HepG2 (cell line): ENCODE measurements around the gene HS3ST5.

Experiments used
- ATF7-NPFF ChIP-seq: sonication (generic); formaldehyde crosslinking; IDR thresholded peaks from 2 replicates; pipeline ENCODE4 v1.8.1; 2023; ENCODE audit warnings: mild to moderate bottlenecking, low read depth, missing genetic modification reagents, moderate library complexity
- CHD2 ChIP-seq: IDR thresholded peaks from 2 replicates; pipeline ENCODE4 v1.6.1; 2011; ENCODE audit warnings: low read depth, low read length, improper control_type of control experiment
- JUND ChIP-seq: sonication (generic); formaldehyde crosslinking; IDR thresholded peaks from 2 replicates; pipeline ENCODE4 v1.8.0; 2022; ENCODE audit warnings: mild to moderate bottlenecking, missing genetic modification reagents
- POLR2AphosphoS5 ChIP-seq: IDR thresholded peaks from 2 replicates; pipeline ENCODE4 v1.6.1; 2012; ENCODE audit warnings: low read depth, low read length
- ZNF274 ChIP-seq: sonication (generic); formaldehyde crosslinking; IDR thresholded peaks from 2 replicates; pipeline ENCODE4 v1.5.1; 2020; ENCODE audit warnings: mild to moderate bottlenecking, missing genetic modification reagents
- ZNF780A ChIP-seq: sonication (generic); formaldehyde crosslinking; IDR thresholded peaks from 2 replicates; pipeline ENCODE4 v1.8.0; 2022; ENCODE audit warnings: mild to moderate bottlenecking, missing genetic modification reagents, moderate library complexity
- ZSCAN12 ChIP-seq: sonication (generic); formaldehyde crosslinking; IDR thresholded peaks from 2 replicates; pipeline ENCODE4 v1.9.0; 2021; ENCODE audit warnings: mild to moderate bottlenecking, missing genetic modification reagents
- TF ChIP-seq, protein P1 (sequence below): sonication (generic); formaldehyde crosslinking; IDR thresholded peaks from 2 replicates; pipeline ENCODE4 v1.5.0; 2020; ENCODE audit warnings: mild to moderate bottlenecking, missing genetic modification reagents, moderate library complexity

DNA sequence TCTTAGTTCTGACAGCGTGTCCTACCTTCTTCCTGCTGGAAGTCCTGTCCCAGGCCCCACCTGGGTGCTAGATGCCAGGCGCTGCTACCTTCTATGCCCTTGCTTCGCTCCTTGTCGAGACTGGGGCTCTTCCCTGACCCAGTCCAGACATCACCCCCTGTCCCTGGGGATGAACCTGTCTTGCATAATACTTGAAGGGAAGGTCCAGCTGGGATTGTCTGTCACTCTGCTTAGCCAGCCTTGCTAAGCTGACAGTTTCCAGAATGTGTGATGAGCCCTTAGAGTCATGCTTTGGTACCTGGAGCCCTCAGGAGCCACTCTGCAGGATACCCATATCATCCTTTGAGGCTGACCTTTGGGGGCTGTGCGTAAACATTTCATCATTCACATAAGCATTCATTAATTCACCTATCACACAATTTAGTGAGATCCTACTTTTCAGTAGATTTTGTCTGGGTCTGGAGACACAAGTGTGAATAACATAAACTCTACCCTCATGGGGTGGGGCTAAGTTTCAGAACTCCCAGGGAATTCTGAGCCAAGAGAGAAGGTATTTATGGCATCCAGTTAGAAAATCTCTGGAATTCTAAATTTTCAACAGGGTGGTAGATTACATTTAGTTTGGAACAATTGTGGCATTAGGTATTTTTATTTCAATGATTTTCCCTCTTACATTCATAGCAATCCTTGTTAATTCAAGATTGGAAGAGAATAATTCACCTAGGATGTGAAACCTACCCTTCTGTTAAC, 220.7 kb downstream of the HS3ST5 start:
- no peak for TF ChIP-seq CHD2
- TF ChIP-seq ZSCAN12 (CRISPR knock-in tag), result no peak
- TF ChIP-seq, protein P1, sequence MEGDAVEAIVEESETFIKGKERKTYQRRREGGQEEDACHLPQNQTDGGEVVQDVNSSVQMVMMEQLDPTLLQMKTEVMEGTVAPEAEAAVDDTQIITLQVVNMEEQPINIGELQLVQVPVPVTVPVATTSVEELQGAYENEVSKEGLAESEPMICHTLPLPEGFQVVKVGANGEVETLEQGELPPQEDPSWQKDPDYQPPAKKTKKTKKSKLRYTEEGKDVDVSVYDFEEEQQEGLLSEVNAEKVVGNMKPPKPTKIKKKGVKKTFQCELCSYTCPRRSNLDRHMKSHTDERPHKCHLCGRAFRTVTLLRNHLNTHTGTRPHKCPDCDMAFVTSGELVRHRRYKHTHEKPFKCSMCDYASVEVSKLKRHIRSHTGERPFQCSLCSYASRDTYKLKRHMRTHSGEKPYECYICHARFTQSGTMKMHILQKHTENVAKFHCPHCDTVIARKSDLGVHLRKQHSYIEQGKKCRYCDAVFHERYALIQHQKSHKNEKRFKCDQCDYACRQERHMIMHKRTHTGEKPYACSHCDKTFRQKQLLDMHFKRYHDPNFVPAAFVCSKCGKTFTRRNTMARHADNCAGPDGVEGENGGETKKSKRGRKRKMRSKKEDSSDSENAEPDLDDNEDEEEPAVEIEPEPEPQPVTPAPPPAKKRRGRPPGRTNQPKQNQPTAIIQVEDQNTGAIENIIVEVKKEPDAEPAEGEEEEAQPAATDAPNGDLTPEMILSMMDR (CRISPR knock-in tag), result no peak
- no peak for TF ChIP-seq ZNF274 (CRISPR knock-in tag)
- no peak for TF ChIP-seq JUND (CRISPR knock-in tag)
- no peak for TF ChIP-seq POLR2AphosphoS5
- no peak for TF ChIP-seq ZNF780A (CRISPR knock-in tag)
- no peak for TF ChIP-seq ATF7-NPFF
